DMS153 (cell line): ENCODE measurements around the gene AR.

Experiments
- DNase-seq: peaks from one replicate; lab custom pipeline; 2025; lab: John Stamatoyannopoulos, UW

AR gene

DNA sequence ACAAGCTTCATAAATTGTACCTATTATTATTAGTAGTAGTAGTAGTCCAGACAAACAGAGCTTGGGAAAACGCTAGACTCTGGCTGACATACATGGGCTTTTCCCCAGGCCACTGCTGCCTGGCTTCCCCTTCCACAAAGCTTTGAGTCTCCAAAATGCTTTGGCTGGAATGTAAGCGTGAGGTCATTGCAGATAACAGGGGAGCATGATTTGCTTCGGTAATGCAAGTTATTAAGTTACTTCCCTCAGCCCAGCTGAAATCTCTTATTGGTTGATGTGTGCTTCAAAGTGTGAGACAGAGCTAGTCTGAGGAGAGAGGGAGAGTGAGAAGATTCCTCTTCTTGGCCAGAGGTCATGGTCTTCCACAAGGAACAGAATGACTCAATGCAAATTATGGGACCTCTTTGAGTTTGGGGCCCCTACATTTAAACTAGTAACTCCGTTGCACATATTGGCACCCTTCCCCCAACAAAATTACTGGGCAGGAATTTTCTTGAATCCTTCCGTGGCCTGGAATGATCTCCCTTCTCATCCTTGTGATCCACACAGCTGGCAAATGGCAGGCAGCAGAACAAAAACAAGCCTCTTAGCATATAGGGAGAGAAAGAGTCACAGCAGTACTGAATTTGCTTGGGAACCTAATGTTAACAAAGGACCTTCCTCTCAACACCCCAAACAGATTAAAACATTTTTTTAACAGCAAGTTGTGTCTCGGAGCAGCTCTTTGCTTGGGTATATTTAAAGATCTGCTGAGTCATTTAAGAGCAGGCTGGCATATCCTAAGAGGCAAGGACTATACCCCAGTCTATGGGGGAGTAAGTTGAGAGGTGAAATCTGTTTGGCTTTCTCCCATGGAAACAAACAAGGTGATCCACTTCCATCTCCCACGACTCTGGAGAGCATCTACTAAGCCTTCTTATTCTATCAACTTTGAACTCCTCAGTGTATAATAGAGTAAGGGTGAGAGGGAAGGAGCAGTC is 19.9 kb downstream of the AR start:
- no peak for DNase-seq

GRCh38 chrX:67564475-67564874 is 20.7 kb downstream of the AR start:
- DNase-seq: no peak

DNA sequence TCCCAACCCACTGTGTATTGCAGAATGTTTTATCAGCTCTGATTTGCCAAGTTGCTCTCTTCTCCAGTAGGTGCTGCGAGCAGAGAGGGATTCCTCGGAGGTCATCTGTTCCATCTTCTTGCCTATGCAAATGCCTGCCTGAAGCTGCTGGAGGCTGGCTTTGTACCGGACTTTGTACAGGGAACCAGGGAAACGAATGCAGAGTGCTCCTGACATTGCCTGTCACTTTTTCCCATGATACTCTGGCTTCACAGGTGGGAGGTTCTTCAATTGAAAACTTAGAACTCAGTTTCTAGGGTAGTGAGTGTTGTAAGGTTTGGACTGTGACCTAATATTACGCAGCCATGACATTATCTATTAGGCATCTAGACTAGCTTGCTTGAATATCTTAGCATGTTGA is 24.9 kb downstream of the AR start:
- DNase-seq: no peak

GRCh38 chrX:67570839-67571238 is 27.0 kb downstream of the AR start:
- no peak for DNase-seq

DNA sequence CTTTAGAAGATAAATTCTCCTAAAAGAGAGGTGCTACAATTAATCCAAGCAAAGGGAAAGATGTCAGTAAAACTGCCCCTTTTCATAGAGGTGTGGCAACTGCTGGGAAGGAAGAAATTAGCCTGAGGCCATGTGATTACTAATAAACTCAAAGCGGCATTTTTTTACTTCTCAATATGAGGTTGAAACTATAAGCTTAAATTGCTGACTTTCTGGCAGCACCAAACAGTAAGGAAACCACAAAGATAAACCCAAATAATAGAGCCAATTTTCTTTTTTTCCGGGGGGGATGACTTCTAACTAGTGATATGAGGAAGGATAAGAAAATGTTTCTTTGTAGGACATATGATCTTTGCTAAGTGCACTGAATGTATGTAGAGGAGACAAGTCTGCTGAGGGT is 30.9 kb downstream of the AR start:
- no peak for DNase-seq

DNA sequence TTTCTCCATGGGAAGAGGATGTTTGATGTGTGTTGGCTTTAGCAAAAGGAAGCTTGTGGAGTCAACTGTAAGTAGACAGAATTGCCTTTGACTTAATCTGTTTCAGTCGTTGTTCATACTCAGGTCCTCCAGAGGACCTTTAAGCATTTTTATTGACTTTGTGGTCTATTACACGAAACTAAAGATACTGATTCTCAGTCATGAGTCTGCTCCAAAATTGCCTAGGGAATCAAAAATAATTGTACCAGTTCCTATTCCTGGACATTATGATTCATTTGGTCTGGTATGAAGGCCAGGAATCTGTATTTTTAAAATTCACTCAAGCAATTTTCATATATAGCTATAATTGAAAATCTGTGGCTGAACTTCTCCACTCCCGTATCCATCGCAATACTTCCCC is 38.6 kb downstream of the AR start:
- no peak for DNase-seq

DNA sequence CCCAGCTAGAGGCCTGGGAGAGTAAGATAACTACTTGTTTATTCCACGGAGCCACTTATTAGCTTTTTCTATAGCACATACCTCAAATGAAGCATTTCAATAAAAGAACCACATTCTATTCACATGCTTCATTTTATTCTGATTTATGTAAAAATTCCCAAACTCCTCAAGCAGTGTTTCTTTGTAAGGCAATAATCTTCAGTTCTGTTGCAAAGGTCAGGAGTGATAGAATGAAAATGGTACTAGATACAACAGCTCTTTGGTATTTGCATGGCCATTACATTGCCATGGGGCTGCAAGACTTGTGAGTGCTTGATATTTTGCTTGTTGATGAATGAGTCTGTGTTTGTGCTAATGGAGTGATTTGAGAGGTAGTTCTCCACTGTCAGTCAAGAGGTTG is 39.4 kb downstream of the AR start:
- no peak for DNase-seq

GRCh38 chrX:67585401-67585800 is 41.6 kb downstream of the AR start:
- DNase-seq: no peak

GRCh38 chrX:67587946-67588624 is 44.3 kb downstream of the AR start:
- no peak for DNase-seq

DNA sequence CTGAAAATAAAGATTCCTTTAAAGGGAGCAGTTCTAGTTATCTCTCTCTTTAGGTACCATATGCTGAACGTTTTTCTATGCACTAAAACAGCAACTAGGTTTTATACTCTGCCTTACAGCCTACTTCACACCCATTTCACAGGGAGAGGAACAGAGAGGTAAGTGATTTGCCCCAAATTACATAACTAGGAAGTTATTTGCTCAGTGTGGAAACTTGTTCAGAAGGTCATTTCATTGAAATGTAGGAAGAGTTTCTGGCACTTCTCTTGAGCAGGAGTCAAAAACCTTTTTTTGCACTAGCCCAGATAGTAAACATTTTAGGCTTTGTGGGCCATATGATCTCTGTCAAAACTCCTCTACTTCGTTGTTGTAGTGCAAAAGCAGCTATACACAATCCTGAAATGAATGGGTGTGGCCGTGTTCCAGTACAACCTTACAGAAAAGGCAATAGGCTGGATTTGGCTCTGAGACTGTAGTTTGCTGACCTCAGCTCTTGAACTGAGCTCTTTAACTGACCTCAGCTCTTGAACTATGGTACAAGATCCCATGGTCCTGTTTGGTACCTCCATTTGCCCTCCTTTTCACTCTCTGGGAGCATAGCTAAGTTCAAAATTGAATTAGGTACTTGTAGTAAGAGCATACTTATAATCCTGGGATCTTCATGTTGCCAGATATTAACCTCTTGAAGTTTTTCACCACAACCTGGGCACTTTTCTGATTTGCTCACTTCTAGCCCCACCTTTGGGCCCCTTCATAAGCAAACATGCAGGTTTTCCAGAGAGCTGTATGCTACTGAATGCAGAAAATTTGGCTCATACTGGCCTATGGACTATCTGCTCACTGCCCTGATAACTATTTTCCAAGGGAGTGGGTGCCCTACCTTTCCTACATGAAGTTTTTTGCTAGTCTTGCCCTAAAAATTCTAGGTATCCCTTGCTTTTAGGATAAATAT is 53.3 kb downstream of the AR start:
- DNase-seq: no peak

DNA sequence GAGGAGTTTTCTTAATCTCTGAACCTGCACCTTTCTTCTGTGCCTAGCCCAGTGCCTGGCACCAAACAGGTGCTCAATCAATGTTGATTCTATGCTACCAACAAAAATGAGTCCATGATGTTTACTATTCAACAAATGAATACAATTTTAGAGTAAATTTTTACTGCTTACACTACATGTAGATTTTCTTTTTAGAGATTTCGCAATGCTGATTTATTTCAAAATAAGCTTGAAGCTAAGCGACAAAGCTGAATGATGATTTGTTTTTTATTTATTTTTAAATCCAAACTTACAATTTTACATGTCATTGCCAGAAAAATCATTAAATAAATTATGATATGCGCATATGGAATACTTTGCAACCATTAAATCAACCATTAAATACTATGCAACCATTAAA is 55.7 kb downstream of the AR start:
- DNase-seq: no peak

DNA sequence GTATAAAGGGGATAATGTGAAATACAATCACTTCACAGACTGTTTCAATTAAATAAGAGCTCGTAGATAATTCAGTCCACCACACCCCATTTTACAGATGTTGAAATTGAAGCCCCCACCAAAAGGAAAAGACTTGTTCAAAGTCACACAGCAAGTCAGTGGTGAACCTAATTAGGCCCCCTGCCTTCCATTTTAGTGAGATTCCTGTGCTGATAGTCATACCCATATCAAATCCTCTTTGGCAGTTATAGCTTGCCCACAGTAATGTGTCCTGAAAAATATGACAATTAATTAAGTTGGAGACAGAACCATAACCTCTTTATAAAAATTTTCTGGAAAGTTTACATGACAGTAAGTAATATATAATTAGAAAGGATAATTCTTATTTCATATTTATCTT is 58.0 kb downstream of the AR start:
- DNase-seq: no peak

- no peak for DNase-seq
Observed at GRCh38 chrX:67604979-67605703, 61.3 kb downstream of the AR start.

GRCh38 chrX:67607466-67607865 is 63.6 kb downstream of the AR start:
- no peak for DNase-seq

DNA sequence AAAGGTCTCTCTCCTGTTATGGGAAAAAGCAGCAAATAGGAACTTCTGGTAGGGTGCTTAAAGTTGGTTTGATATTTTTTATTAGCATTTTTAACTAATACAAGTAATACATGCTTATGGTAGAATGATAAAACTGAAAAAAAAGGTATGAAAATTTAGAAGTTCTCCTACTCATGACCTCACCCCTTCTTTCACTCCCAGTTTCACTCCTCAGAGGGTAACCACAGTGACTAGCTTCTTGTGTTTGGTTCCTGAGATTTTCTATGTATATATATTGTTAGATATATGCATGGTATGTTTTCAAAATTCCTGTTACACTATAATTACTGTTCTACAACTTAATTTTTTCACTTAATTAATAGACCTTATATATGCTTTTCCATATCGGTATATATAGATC is 66.5 kb downstream of the AR start:
- DNase-seq: no peak

- no peak for DNase-seq
Observed at GRCh38 chrX:67612231-67612630, 68.4 kb downstream of the AR start.

DNA sequence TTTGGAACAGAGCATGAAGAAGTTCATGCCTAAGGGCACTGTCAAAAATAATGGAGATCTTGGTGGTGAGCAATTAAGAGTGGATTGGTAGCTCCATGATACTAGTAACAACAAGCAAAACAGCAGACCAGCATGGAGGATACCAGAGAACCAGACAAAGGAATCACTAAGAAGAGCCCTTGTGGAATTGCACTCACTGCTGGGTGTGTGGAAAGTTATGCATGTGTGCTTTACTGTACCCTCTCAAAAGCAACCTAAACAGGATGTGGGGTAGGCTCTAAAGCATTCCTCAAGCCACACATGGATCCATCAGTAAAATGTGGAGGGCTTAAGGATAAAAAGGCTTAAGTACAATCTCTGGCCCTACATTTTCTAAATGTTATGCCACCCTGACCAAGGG is 69.5 kb downstream of the AR start:
- no peak for DNase-seq

DNA sequence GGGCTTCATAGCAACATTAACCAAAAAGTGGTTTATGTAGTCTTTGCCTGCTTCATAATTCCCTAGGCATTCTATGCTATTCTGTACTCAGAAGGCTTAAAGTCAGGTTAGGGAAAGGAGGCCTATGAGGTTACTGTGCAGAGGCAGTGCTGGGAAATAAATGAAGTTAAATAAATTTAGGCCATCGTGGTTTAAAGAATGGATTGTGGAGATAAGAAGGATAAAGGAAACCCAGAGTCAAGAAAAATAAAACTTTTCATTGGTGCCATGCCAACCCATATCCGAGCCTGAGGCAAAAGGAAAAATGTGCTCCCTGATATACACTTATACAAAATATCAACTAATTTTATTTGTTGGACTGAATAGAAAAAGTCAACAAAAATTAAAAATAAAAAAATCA is 70.2 kb downstream of the AR start:
- DNase-seq: no peak

- no peak for DNase-seq
Observed at GRCh38 chrX:67614423-67614822, 70.6 kb downstream of the AR start.

- no peak for DNase-seq
Observed at GRCh38 chrX:67619253-67619652, 75.4 kb downstream of the AR start.

DNA sequence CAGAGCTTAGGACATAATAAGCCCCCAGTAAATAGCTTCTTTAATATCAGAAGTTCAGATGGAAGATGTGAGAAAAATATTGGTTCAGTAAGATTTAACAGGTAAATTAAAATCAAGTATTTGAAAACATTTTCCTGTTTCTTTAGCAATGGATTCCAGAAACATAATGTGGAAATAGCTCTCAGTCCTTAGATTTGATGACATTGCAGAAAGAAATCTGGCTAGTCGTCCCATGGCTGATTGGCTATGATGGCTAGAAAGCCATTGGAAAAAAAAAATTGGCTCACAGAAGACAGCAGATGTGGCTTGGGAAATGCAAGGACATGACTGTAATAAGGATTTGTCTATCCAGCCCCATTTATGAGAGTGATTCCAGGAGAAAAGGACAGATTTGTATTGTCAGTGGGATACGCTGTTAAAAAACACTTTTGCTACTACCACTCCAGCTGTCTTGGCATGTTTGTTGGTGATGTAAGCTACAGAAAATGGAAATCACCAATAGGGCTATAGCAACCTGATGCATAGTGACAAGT is 78.3 kb downstream of the AR start:
- no peak for DNase-seq
